Neutrophil (primary cell): ENCODE measurements around the gene FAM13C.

Source experiments
- H3K27ac ChIP-seq: fragments of 200-600 bp; sonication (generic); 2 replicates; pipeline ENCODE4 v1.5.1; 2016; ENCODE audit warnings: mild to moderate bottlenecking, moderate library complexity
- H3K27me3 ChIP-seq: fragments of 200-600 bp; sonication (generic); 2 replicates; pipeline ENCODE4 v1.6.0; 2016; ENCODE audit warnings: mild to moderate bottlenecking
- H3K36me3 ChIP-seq: fragments of 200-600 bp; sonication (generic); 2 replicates; pipeline ENCODE4 v1.5.1; 2017
- H3K4me1 ChIP-seq, 2 experiments: fragments of 200-600 bp in 1 of 2; sonication (generic) in 1 of 2; 1 replicate in 1 of 2; 2 replicates in 1 of 2; pipeline versions ENCODE4 v1.5.1 to v1.6.1; 2013 to 2016; ENCODE audit warnings: low read depth in 1 of 2, low read length in 1 of 2, mild to moderate bottlenecking in 1 of 2, moderate library complexity in 1 of 2; ENCODE audit not compliant: control insufficient read depth in 1 of 2, insufficient read depth in 1 of 2
- H3K4me3 ChIP-seq, 2 experiments: fragments of 200-600 bp in 1 of 2; sonication (generic) in 1 of 2; 1 replicate in 1 of 2; 2 replicates in 1 of 2; pipeline ENCODE4 v1.5.1; 2013 to 2016; ENCODE audit warnings: low read depth in 1 of 2, low read length in 1 of 2, mild to moderate bottlenecking in 1 of 2, moderate library complexity in 1 of 2
- H3K9me3 ChIP-seq: fragments of 200-600 bp; sonication (generic); 2 replicates; pipeline ENCODE4 v1.5.1; 2016
- CTCF ChIP-seq: fragments of 200-600 bp; sonication (generic); IDR thresholded peaks from 2 replicates; pipeline ENCODE4 v1.5.1; 2016; ENCODE audit warnings: antibody characterized with exemption

FAM13C gene

GRCh38 chr10:59375990-59376389 lies 13.6 kb upstream of the FAM13C start:
- H3K4me3 ChIP-seq: no peak overlapping the region
- H3K9me3 ChIP-seq: no peaks in the 10 kb centered on the region
- H3K36me3 ChIP-seq: no peaks in the 10 kb centered on the region
- H3K27ac ChIP-seq: no peak overlapping the region
- no peak for TF ChIP-seq CTCF
- no peaks in the 10 kb centered on the region for H3K27me3 ChIP-seq
- H3K4me1 ChIP-seq: no peaks in the 10 kb centered on the region

- H3K27ac ChIP-seq: no peak overlapping the region
- no peak for TF ChIP-seq CTCF
- no peak overlapping the region for H3K4me3 ChIP-seq
Observed at GRCh38 chr10:59374916-59375315, 12.6 kb upstream of the FAM13C start.

DNA sequence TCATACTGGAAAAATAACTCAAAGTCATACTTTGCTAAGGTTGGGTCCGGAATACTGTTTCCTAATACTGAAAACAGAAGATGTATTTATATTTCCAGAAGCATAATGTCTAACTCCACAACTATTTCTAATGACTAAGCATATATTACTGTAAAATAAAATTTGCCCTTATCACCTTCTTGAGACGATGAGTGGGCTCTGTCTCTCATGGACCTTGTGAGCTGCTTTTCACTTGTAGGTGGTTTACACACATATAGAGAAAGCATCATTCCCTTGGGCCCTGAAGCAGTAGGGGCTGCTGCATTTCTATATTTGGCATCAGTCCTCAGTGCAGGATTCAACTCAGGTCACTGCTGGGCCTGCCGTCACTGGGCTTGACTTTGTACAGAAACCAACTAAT lies 10.7 kb upstream of the FAM13C start:
- H3K9me3 ChIP-seq: no peaks in the 10 kb centered on the region
- H3K27ac ChIP-seq: no peak overlapping the region
- TF ChIP-seq CTCF: no peak
- H3K36me3 ChIP-seq: no peaks in the 10 kb centered on the region
- no peak overlapping the region for H3K4me3 ChIP-seq
- H3K4me1 ChIP-seq: no peaks in the 10 kb centered on the region
- H3K27me3 ChIP-seq: no peaks in the 10 kb centered on the region

More at GRCh38 chr10:59374916-59375315, 12.6 kb upstream of the FAM13C start:
- Histone ChIP-seq H3K4me1 (no peaks in the 10 kb centered on the region), H3K9me3 (no peaks in the 10 kb centered on the region), H3K27me3 (no peaks in the 10 kb centered on the region), H3K36me3 (no peaks in the 10 kb centered on the region)

GRCh38 chr10:59372543-59372942 lies 10.2 kb upstream of the FAM13C start:
- no peaks in the 10 kb centered on the region for H3K9me3 ChIP-seq
- H3K4me1 ChIP-seq: no peaks in the 10 kb centered on the region
- H3K4me3 ChIP-seq: no peak overlapping the region
- no peak overlapping the region for H3K27ac ChIP-seq
- TF ChIP-seq CTCF: no peak
- H3K27me3 ChIP-seq: no peaks in the 10 kb centered on the region
- no peaks in the 10 kb centered on the region for H3K36me3 ChIP-seq

- no peak for TF ChIP-seq CTCF
- no peak overlapping the region for H3K4me3 ChIP-seq
- no peak overlapping the region for H3K27ac ChIP-seq
Observed at GRCh38 chr10:59366290-59366689, 3.9 kb upstream of the FAM13C start.

DNA sequence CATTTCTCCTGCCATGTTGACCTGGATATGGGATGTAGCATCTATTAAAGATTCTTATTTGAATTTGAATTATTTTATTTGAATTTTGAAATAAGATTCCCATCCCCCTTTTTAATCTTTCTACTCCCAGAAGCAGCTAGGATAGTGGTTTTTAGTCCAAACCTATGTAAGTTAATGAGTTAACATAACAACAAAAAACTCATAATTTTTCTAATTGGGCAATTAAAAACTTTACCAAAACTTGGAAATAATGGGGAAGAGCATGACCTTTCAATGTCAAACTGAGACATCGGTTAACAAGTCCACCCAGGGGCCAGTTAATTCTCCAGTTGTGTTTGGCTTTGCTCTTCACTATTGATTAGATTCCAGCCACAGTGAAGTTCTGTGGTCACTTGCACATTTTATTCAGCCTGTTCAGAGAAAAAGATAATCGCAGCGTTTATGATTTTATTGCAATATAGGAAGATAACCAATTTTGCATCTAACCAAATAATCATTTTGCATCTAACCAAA lies 1.2 kb upstream of the FAM13C start:
- no peaks in the 10 kb centered on the region for H3K9me3 ChIP-seq
- no peaks in the 10 kb centered on the region for H3K36me3 ChIP-seq
- no peaks in the 10 kb centered on the region for H3K4me1 ChIP-seq
- H3K4me3 ChIP-seq: no peak overlapping the region
- TF ChIP-seq CTCF: no peak
- H3K27me3 ChIP-seq: peaks cover 44% of the 10 kb centered on the region
- no peak overlapping the region for H3K27ac ChIP-seq

More at GRCh38 chr10:59366290-59366689, 3.9 kb upstream of the FAM13C start:
- H3K36me3 ChIP-seq: no peaks in the 10 kb centered on the region
- no peaks in the 10 kb centered on the region for H3K4me1 ChIP-seq
- peaks cover 38% of the 10 kb centered on the region for H3K27me3 ChIP-seq
- no peaks in the 10 kb centered on the region for H3K9me3 ChIP-seq
